ENCODE results near the gene PSENEN. TPM values are rescaled to one million over a fixed set of nuclear protein-coding genes. Genes with fewer than 3 reads are reported as not detected.

The PSENEN gene
- total RNA-seq, 1 experiment from 2014 or later: 69.7 TPM

- Mint-ChIP-seq H3K9me3 (no peaks in the 10 kb centered on the region), H3K27me3 (ENCODE audit: low read depth) (peaks cover 22% of the 10 kb centered on the region), H3K27ac (peak overlapping the region in 1 of 3 experiments; percentile 52; a peak in 1 of 7 replicates), H3K4me3 (no peak overlapping the region), H3K4me1 (peaks cover 4 to 10% of the 10 kb centered on the region in 2 experiments), H3K36me3 (ENCODE audit: insufficient read depth in 1 of 3, low read depth in 3 of 3) (no peaks in the 10 kb centered on the region; a peak in 1 of 7 replicates)
- peaks cover under 1% of the 10 kb centered on the region for H3K23me2 ChIP-seq (ENCODE audit: insufficient read length, low read depth, low read length, poor library complexity, severe bottlenecking)
- H2BK120ac ChIP-seq (ENCODE audit: low read depth, low read length, poor library complexity, severe bottlenecking): no peak overlapping the region
- no peak overlapping the region for H3K23ac ChIP-seq (ENCODE audit: insufficient read length, low read depth, low read length)
- H2AFZ ChIP-seq (ENCODE audit: low read length): no peak overlapping the region
- no peak overlapping the region for H4K5ac ChIP-seq (ENCODE audit: insufficient read length, low read depth, low read length)
- no peak for TF ChIP-seq CTCF (conservative IDR thresholded peaks at IDR 0.05)
- no peaks in the 10 kb centered on the region for H3K79me2 ChIP-seq (ENCODE audit: insufficient read depth, low read length)
- peaks cover 3% of the 10 kb centered on the region; the same call in 1 of the 2 replicates for H3K27me3 ChIP-seq (ENCODE audit: insufficient read depth, low read length)
- no CpG with 5 or more reads among the region's 9 CpGs for WGBS (ENCODE audit: extremely low coverage, insufficient read length, low lambda C conversion rate)
- H4K8ac ChIP-seq (replicated peaks; ENCODE audit: insufficient read length, low read depth, low read length): no peak overlapping the region
- peaks cover 3% of the 10 kb centered on the region for H4K20me1 ChIP-seq (ENCODE audit: control insufficient read depth, insufficient read depth, insufficient read length)
- no peak overlapping the region for H3K4ac ChIP-seq (ENCODE audit: low read depth, low read length)
- H3K4me1 ChIP-seq (ENCODE audit: insufficient read depth, low read length): no peaks in the 10 kb centered on the region
- H4K91ac ChIP-seq (ENCODE audit: insufficient read length, low read depth, low read length): no peak overlapping the region
- no peak overlapping the region for H2BK12ac ChIP-seq (ENCODE audit: insufficient read length, low read depth, low read length)
- no peak for DNase-seq
- H3K56ac ChIP-seq (ENCODE audit: insufficient read length, low read depth, low read length): no peak overlapping the region
- no peak overlapping the region for H3K27ac ChIP-seq (ENCODE audit: insufficient read length, low read depth, low read length)
- no peak overlapping the region for H3K4me2 ChIP-seq (ENCODE audit: insufficient read depth, insufficient read length, low read length)
- no peaks in the 10 kb centered on the region for H3K79me1 ChIP-seq (ENCODE audit: insufficient read depth, low read depth, low read length, poor library complexity, severe bottlenecking)
- no peak overlapping the region for H2BK15ac ChIP-seq (ENCODE audit: low read depth, low read length)
- H2BK5ac ChIP-seq (ENCODE audit: insufficient read length, low read length): no peak overlapping the region
- H3K18ac ChIP-seq (ENCODE audit: insufficient read length, low read depth, low read length): no peak overlapping the region
- H2AK5ac ChIP-seq (ENCODE audit: insufficient read length, low read length): no peak overlapping the region
- no peaks in the 10 kb centered on the region for H3K9me3 ChIP-seq (ENCODE audit: control insufficient read depth, low read depth, low read length)
- H2BK20ac ChIP-seq (ENCODE audit: low read depth, low read length, poor library complexity, severe bottlenecking): no peak overlapping the region
- H3T11ph ChIP-seq (ENCODE audit: low read length): no peak overlapping the region
- H3K14ac ChIP-seq (ENCODE audit: insufficient read depth, low read length): no peak overlapping the region
- H3K9ac ChIP-seq (ENCODE audit: extremely low read depth, insufficient read length, low read length): no peak overlapping the region
Observed at GRCh38 chr19:35791814-35792279, 46.4 kb downstream of the PSENEN start.
